Spinal cord (tissue), 10 donors: ENCODE data around the gene MDM4. TPM values are rescaled to one million over a fixed set of nuclear protein-coding genes. Genes with fewer than 3 reads are reported as not detected.

Experiments
- DNase-seq, 6 donors: peaks; one replicate each; pipeline versions ENCODE4 v3.0.0 to v3.0.0-alpha.2; 2013 to 2015; ENCODE audit warnings: low spot score in 6 of 6, low read depth in 4 of 6
- H3K27ac ChIP-seq: one replicate; pipeline ENCODE4 v1.5.1; 2013; ENCODE audit warnings: low read depth, low read length, control low read depth
- H3K27me3 ChIP-seq: one replicate; pipeline ENCODE4 v1.6.1; 2013; ENCODE audit warnings: low read length; ENCODE audit not compliant: control insufficient read depth, insufficient read depth
- H3K36me3 ChIP-seq: one replicate; pipeline ENCODE4 v1.6.1; 2013; ENCODE audit warnings: low read length; ENCODE audit not compliant: control insufficient read depth, insufficient read depth
- H3K4me1 ChIP-seq: one replicate; pipeline ENCODE4 v1.6.1; 2013; ENCODE audit warnings: low read length; ENCODE audit not compliant: control insufficient read depth, insufficient read depth
- H3K4me3 ChIP-seq: one replicate; pipeline ENCODE4 v1.5.1; 2013; ENCODE audit warnings: low read depth, low read length, control low read depth
- H3K9me3 ChIP-seq: one replicate; pipeline ENCODE4 v1.6.1; 2013; ENCODE audit warnings: low read length; ENCODE audit not compliant: control insufficient read depth, insufficient read depth
- WGBS: methylation state at CpG from one replicate; pipeline ENCODE4 v1.1.5; 2013; ENCODE audit warnings: missing lambda C conversion rate; ENCODE audit not compliant: insufficient coverage; 5-methylcytosine and 5-hydroxymethylcytosine counted together
- polyA plus RNA-seq, 2 donors: library from polyadenylated mRNA; unstranded; fragments of 120-200 nt; gene quantifications; one replicate each; pipeline ENCODE4 v1.2.1, GENCODE V29; 2013; ENCODE audit not compliant: insufficient read length in 2 of 2
- total RNA-seq, 2 donors: library from RNA; depleted of rRNA in 1 of 2; stranded (reverse); fragments of 120-200 nt in 1 of 2; fragments of >200 nt in 1 of 2; gene quantifications; one replicate each; pipeline versions ENCODE4 v1.2.3 to v1.2.4, GENCODE V29; 2013 to 2014
- donor health status: healthy.

Gene MDM4
- total and polyA plus RNA-seq, 4 donors = 28.3 to 71.1 (median 64.9) TPM

- Histone ChIP-seq H3K27ac (no peak overlapping the region), H3K4me3 (no peak overlapping the region), H3K9me3 (no peaks in the 10 kb centered on the region), H3K4me1 (no peaks in the 10 kb centered on the region), H3K27me3 (no peaks in the 10 kb centered on the region), H3K36me3 (no peaks in the 10 kb centered on the region)
- no peak for DNase-seq
- 73% methylated on average over 7 of the region's 11 CpGs for WGBS
These were observed 68.6 kb downstream of the MDM4 start for GRCh38 chr1:204584699-204585372.

DNA sequence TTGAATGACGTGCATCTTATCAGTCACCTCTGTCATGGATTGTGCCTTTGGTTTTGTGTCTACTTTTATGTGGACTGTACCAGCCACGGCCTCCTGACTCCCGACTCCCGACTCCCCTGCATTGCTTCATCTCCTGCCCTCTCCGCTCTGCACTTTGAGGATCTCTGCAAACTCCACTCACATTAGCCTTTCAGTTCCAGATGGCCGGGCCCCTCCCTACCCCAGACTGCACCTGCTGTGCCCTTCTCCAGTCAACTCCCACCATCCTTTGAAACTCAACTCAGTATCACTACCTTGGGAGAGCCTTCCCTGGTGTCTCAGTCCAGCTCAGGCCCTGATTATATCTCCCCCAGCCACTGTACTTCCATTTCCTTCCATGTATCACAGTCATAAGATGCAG, 71.4 kb downstream of the MDM4 start:
- Histone ChIP-seq H3K27ac (no peak overlapping the region), H3K36me3 (no peaks in the 10 kb centered on the region), H3K4me3 (no peak overlapping the region), H3K4me1 (no peaks in the 10 kb centered on the region), H3K9me3 (no peaks in the 10 kb centered on the region), H3K27me3 (no peaks in the 10 kb centered on the region)
- 64% methylated on average over 4 of the region's 6 CpGs for WGBS
- DNase-seq = no peak

DNA sequence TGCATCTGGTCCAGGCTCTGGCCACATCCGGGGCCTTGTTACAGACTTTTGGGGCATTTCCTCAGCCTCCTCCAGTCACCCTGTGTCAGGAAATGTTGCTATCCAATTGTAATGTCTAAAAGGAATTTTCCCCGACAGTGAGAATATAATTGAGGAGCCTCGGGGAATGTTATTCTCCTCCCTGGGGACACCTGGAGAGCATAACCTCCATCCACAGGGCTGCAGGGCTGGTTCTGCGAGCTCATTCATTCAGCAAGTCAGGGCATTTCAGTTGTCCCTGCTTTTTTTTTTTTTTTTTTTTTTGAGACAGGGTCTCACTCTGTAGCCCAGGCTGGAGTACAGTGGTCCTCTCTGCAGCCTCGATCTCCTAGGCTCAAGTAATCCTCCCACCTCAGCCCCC, 72.6 kb downstream of the MDM4 start:
- H3K4me3 ChIP-seq = no peak overlapping the region
- no peaks in the 10 kb centered on the region for H3K9me3 ChIP-seq
- no peaks in the 10 kb centered on the region for H3K27me3 ChIP-seq
- 90% methylated on average over 2 of the region's 5 CpGs for WGBS
- H3K27ac ChIP-seq = no peak overlapping the region
- no peak for DNase-seq
- no peaks in the 10 kb centered on the region for H3K4me1 ChIP-seq
- H3K36me3 ChIP-seq = no peaks in the 10 kb centered on the region

- no peaks in the 10 kb centered on the region for H3K27me3 ChIP-seq
- no peak overlapping the region for H3K27ac ChIP-seq
- no peaks in the 10 kb centered on the region for H3K9me3 ChIP-seq
- no peaks in the 10 kb centered on the region for H3K36me3 ChIP-seq
- H3K4me1 ChIP-seq = no peaks in the 10 kb centered on the region
- no peak for DNase-seq
- H3K4me3 ChIP-seq = no peak overlapping the region
- WGBS = 90% methylated on average over 6 of the region's 8 CpGs
These were observed 73.3 kb downstream of the MDM4 start for GRCh38 chr1:204589409-204590038.

DNA sequence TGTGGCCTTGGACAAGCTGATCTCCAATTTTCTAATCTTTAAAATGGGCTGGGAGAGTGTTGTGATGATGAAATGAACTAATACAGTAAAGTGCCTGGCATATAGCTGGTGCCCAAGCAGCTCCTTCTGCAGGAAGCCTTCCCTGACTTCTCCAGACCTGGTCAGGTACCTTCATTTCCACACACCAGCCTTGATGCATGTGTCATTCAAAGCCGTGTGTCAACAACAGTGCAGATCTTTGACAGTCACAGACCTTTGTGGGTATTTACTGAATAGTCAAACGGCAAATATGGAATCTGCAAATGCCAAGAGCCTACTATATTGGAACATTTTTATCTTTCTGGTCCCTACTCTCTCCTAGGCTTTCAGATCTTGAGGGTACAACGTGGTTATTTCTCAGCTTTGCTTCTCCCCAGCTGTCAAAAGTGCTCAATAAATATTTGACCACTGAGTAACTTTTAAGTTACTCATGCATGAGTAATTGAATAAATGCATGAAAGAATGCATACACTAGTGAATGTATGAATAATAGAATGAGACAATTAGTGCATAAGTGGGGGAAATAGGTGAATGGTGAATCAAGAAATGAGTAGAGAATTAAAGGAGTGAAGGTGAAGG, 75.4 kb downstream of the MDM4 start:
- no peaks in the 10 kb centered on the region for H3K9me3 ChIP-seq
- no peak overlapping the region for H3K27ac ChIP-seq
- no peaks in the 10 kb centered on the region for H3K4me1 ChIP-seq
- H3K36me3 ChIP-seq = no peaks in the 10 kb centered on the region
- H3K27me3 ChIP-seq = no peaks in the 10 kb centered on the region
- DNase-seq = no peak
- no peak overlapping the region for H3K4me3 ChIP-seq
- 100% methylated on average over 1 of the region's 3 CpGs for WGBS

DNA sequence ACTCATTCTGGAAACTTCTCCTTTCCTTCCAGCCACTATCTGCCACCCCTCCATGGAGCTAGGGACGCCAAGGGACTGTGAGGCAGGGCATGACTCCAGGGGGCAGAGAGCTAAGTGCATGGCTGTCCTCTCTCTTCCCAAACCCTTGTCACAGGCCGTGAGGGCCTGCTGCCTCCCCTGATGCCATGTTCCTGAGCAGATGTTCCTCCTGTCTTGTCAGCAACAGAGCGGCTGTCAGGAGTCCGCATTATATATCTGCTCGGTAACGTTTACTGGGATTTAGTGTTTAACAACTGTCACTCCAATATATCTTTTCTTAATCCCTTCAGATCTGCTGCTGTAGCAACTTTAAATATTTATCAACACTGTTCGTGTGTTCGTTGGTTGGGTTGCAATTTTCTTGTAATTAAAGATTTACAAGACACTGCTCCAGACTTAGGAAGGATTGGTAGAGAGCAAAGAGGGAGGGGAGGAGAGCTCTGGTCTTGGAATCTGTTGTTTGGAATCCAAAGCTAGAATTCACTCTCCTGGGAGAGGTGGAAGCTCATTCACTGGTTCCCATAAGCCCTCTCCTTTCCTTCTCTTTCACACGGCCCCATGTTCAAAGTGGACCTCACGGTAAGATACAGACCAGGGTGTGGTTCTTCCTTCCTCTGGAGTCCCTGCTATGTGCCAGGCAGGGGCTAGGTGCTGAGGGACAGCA, 76.2 kb downstream of the MDM4 start:
- Histone ChIP-seq H3K4me3 (no peak overlapping the region), H3K36me3 (no peaks in the 10 kb centered on the region), H3K4me1 (no peaks in the 10 kb centered on the region), H3K27me3 (no peaks in the 10 kb centered on the region), H3K27ac (no peak overlapping the region), H3K9me3 (no peaks in the 10 kb centered on the region)
- 65% methylated on average over 5 of the region's 10 CpGs for WGBS
- peak in 1 of 6 donors; percentile 48 for DNase-seq

DNA sequence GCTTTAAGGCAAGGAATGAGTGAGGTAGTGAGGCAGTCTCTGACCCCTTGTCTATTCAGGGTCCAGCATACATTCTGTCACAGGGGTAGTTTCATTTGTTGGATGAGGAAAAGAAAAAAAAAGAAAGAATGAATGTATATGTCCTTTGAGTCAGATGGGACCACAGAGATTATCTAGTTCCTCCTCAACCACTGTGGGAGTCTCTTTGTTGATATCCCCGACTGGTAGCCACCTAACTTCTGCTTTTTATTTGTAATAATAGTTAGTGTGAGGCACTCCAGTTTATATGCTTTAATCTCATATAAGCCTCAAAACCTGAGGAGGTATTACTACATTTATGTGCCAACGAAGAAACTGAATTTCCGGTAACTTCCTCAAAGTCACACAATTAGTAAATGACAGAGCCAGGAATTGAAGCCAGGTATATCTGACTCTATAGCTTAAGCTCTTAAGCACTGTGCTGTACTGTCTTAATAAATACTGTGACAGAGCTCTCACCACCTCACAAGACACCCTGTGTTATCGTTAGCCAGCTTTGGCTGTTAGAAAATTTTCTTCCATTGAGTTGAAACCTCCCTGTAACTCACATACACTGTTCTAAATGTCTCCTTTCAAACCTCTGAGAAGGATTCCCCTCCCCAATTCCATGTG, 82.2 kb downstream of the MDM4 start:
- Histone ChIP-seq H3K36me3 (peaks cover 3% of the 10 kb centered on the region), H3K4me3 (no peak overlapping the region), H3K9me3 (no peaks in the 10 kb centered on the region), H3K4me1 (peaks cover 15% of the 10 kb centered on the region), H3K27ac (no peak overlapping the region), H3K27me3 (no peaks in the 10 kb centered on the region)
- no peak for DNase-seq
- WGBS = 70% methylated on average over 1 of the region's 4 CpGs

GRCh38 chr1:204599098-204599497, 82.9 kb downstream of the MDM4 start:
- no peaks in the 10 kb centered on the region for H3K27me3 ChIP-seq
- peaks cover 3% of the 10 kb centered on the region for H3K36me3 ChIP-seq
- peaks cover 15% of the 10 kb centered on the region for H3K4me1 ChIP-seq
- 77% methylated on average over 8 of the region's 8 CpGs for WGBS
- DNase-seq = no peak
- no peak overlapping the region for H3K4me3 ChIP-seq
- H3K27ac ChIP-seq = no peak overlapping the region
- H3K9me3 ChIP-seq = no peaks in the 10 kb centered on the region

GRCh38 chr1:204599596-204599995, 83.4 kb downstream of the MDM4 start:
- Histone ChIP-seq H3K9me3 (no peaks in the 10 kb centered on the region), H3K4me3 (no peak overlapping the region), H3K27me3 (no peaks in the 10 kb centered on the region), H3K36me3 (peaks cover 3% of the 10 kb centered on the region), H3K4me1 (peaks cover 15% of the 10 kb centered on the region), H3K27ac (no peak overlapping the region)
- no peak for DNase-seq
- 96% methylated on average over 5 of the region's 10 CpGs for WGBS
